GM12801 (cell line): ENCODE results near the gene SNX7.

Experiments used
- TF ChIP-seq, protein P1 (sequence below): IDR thresholded peaks from one replicate; pipeline ENCODE4 v1.5.1; 2011; ENCODE audit warnings: control low read depth; ENCODE audit not compliant: insufficient read length; ENCODE audit errors: extremely low read depth

Gene SNX7

GRCh38 chr1:98794196-98794886 lies 132.8 kb downstream of the SNX7 start:
- TF ChIP-seq, protein P1, sequence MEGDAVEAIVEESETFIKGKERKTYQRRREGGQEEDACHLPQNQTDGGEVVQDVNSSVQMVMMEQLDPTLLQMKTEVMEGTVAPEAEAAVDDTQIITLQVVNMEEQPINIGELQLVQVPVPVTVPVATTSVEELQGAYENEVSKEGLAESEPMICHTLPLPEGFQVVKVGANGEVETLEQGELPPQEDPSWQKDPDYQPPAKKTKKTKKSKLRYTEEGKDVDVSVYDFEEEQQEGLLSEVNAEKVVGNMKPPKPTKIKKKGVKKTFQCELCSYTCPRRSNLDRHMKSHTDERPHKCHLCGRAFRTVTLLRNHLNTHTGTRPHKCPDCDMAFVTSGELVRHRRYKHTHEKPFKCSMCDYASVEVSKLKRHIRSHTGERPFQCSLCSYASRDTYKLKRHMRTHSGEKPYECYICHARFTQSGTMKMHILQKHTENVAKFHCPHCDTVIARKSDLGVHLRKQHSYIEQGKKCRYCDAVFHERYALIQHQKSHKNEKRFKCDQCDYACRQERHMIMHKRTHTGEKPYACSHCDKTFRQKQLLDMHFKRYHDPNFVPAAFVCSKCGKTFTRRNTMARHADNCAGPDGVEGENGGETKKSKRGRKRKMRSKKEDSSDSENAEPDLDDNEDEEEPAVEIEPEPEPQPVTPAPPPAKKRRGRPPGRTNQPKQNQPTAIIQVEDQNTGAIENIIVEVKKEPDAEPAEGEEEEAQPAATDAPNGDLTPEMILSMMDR = no peak

- TF ChIP-seq, protein P1 = no peak
Observed at GRCh38 chr1:98796049-98796448, 134.5 kb downstream of the SNX7 start.

DNA sequence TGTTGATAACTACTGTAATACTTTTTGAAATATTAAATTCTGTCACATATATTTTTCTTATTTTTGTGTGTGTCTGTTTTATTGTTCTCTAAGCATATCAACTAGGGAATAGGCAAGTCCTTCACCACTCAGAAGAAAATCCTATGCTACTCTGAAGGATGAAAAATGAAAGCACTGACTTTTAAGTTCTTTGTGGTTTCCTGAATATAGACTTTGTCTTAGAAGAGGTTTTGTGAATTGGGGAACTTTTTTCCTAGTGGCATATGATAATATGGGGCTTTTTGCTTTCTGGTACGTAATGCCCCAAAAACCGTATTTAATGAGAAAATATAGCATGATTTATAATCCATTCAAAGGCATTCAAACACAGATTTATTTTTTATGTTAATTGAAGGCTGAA lies 136.0 kb downstream of the SNX7 start:
- TF ChIP-seq, protein P1 = no peak
